ENCODE data around the gene LRRC15.

LRRC15 gene

DNA sequence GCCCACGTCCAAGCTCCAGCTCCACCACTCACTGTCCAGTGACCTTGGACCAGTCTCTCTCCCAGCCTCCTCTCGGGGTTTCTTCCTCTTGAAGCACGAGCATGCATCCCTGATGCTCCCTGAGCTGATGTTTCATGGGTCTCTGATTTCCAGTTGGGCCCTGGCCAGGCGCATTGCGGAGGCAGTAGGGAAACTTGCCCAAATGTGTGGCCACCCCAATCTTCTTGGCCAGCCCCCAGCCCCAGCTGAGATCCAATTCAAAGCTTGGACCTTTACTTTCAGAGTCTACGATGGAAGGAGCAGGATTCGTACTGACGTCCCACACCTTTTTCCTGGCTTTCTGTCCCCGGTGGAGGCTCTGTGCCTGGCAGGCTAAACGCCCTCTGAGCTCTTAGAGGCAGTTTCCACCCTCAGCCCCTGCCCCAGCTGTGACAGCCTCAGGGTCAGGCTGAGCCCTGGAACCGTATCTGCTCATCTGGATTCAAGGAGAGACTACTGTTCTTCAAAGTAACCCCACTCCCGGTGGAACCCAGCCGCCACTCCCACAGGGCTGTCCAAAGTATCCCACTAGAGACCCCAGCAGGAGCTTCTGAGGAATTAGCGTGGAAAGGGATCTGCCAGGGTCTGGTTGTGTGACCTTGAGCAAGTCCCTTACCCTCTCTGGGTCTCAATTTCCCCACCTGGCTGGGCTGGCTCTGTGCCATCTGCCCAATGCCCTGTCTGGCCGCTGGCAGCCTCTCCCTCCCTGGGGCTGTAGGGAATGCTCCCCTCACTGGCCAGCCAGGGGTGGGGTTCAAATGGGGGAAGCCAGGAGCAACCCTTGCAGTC is 55.8 kb downstream of the LRRC15 start:
- peaks cover 6% of the 10 kb centered on the region for H3K4me1 ChIP-seq (ENCODE audit: insufficient read depth, low read length, severe bottlenecking)
- H4K20me1 ChIP-seq (ENCODE audit: insufficient read depth, low read length): no peaks in the 10 kb centered on the region
- H3K9me3 ChIP-seq (ENCODE audit: low read length): peaks cover under 1% of the 10 kb centered on the region; the same call in 1 of the 2 replicates
- no peak overlapping the region for H3K9ac ChIP-seq (ENCODE audit: low read length)
- no peak for TF ChIP-seq EZH2 (IDR thresholded peaks at IDR 0.05; ENCODE audit: borderline replicate concordance, low read length)
- TF ChIP-seq, protein P1, sequence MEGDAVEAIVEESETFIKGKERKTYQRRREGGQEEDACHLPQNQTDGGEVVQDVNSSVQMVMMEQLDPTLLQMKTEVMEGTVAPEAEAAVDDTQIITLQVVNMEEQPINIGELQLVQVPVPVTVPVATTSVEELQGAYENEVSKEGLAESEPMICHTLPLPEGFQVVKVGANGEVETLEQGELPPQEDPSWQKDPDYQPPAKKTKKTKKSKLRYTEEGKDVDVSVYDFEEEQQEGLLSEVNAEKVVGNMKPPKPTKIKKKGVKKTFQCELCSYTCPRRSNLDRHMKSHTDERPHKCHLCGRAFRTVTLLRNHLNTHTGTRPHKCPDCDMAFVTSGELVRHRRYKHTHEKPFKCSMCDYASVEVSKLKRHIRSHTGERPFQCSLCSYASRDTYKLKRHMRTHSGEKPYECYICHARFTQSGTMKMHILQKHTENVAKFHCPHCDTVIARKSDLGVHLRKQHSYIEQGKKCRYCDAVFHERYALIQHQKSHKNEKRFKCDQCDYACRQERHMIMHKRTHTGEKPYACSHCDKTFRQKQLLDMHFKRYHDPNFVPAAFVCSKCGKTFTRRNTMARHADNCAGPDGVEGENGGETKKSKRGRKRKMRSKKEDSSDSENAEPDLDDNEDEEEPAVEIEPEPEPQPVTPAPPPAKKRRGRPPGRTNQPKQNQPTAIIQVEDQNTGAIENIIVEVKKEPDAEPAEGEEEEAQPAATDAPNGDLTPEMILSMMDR (IDR thresholded peaks at IDR 0.05; ENCODE audit: low read length): no peak
- no peak overlapping the region for H3K4me2 ChIP-seq (ENCODE audit: low read length)
- no peak overlapping the region for H3K27ac ChIP-seq (ENCODE audit: low read depth, low read length, poor library complexity, severe bottlenecking)
- H3K79me2 ChIP-seq (ENCODE audit: insufficient read depth, low read length): no peaks in the 10 kb centered on the region
- H3F3A ChIP-seq (ENCODE audit: insufficient read depth, low read length): no peaks in the 10 kb centered on the region
- H3K9me2 ChIP-seq (ENCODE audit: low read depth, low read length): no peaks in the 10 kb centered on the region
- no peak overlapping the region for H3K4me3 ChIP-seq (ENCODE audit: low read depth, low read length, poor library complexity, severe bottlenecking)
- H3K27me3 ChIP-seq (ENCODE audit: insufficient read depth, low read length): peaks cover 8% of the 10 kb centered on the region; the same call in 1 of the 2 replicates
- no peak overlapping the region for H2AFZ ChIP-seq (ENCODE audit: low read length)
- no peaks in the 10 kb centered on the region for H3K36me3 ChIP-seq (ENCODE audit: insufficient read depth, low read length)

DNA sequence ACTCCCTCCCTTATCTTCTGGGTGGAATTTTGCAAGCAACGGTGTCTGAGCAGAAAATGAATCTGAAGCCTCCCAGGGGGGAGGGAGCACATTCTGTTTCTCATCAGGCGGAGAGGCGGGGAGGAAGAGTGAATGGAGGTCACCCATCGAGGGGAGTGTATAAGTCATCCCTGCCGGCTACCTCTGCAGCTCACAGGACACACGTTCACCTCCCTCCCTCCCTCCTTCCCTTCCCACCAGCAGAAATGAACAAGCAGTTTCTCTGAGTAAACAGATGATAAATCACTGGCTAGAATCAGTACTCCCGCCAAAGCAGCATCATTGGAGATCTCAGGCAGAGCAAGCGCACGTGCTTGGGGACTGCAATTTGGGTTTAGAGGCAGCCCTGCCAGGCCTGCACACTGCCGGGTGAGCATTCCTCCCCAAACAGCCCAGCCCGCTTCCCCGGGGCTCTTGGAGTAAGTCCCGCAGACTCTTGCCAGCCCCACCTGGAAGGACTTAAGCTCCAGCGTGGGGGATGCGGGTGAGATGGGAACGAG is 56.7 kb downstream of the LRRC15 start:
- TF ChIP-seq, protein P1 (IDR thresholded peaks at IDR 0.05; ENCODE audit: low read length): no peak
- no peak for TF ChIP-seq EZH2 (IDR thresholded peaks at IDR 0.05; ENCODE audit: borderline replicate concordance, low read length)
- Histone ChIP-seq H3K79me2 (ENCODE audit: insufficient read depth, low read length) (no peaks in the 10 kb centered on the region), H3K9me2 (ENCODE audit: low read depth, low read length) (no peaks in the 10 kb centered on the region), H2AFZ (ENCODE audit: low read length) (no peak overlapping the region), H4K20me1 (ENCODE audit: insufficient read depth, low read length) (no peaks in the 10 kb centered on the region), H3K4me1 (ENCODE audit: insufficient read depth, low read length, severe bottlenecking) (peaks cover 6% of the 10 kb centered on the region), H3F3A (ENCODE audit: insufficient read depth, low read length) (no peaks in the 10 kb centered on the region), H3K36me3 (ENCODE audit: insufficient read depth, low read length) (no peaks in the 10 kb centered on the region), H3K9me3 (ENCODE audit: low read length) (no peaks in the 10 kb centered on the region), H3K27ac (ENCODE audit: low read depth, low read length, poor library complexity, severe bottlenecking) (no peak overlapping the region), H3K9ac (ENCODE audit: low read length) (no peak overlapping the region), H3K4me3 (ENCODE audit: low read depth, low read length, poor library complexity, severe bottlenecking) (no peak overlapping the region), H3K4me2 (ENCODE audit: low read length) (no peak overlapping the region), H3K27me3 (ENCODE audit: insufficient read depth, low read length) (peaks cover 10% of the 10 kb centered on the region; the same call in 1 of the 2 replicates)

DNA sequence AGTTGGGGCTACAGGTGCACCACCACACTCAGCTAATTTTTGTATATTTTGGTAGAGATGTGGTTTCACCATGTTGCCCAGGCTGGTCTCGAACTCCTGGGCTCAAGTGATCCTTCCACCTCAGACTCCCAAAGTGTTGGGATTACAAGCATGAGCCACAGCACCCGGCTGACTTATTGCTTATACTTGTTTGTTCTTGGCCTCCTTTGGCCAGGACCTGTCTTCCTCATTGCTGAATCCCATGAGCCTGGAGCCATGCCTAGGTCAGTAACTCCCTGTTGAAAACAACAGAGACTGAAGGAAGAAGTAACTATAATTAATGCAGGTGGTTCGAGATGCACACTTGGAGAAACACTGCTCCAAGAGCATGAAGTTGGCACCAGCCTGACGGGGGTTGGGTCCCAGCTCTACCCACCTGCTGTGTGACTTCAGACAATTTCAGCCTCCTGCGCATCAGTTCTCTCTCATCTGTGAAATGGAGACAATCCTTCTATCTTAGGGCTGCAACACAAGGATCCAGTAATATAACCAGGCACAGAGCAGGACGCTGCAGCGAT is 57.3 kb downstream of the LRRC15 start:
- Histone ChIP-seq H3F3A (ENCODE audit: insufficient read depth, low read length) (no peaks in the 10 kb centered on the region), H3K79me2 (ENCODE audit: insufficient read depth, low read length) (no peaks in the 10 kb centered on the region), H3K27ac (ENCODE audit: low read depth, low read length, poor library complexity, severe bottlenecking) (no peak overlapping the region), H3K9me2 (ENCODE audit: low read depth, low read length) (no peaks in the 10 kb centered on the region), H3K4me3 (ENCODE audit: low read depth, low read length, poor library complexity, severe bottlenecking) (no peak overlapping the region), H3K36me3 (ENCODE audit: insufficient read depth, low read length) (no peaks in the 10 kb centered on the region), H3K9ac (ENCODE audit: low read length) (no peak overlapping the region), H3K27me3 (ENCODE audit: insufficient read depth, low read length) (peaks cover 16% of the 10 kb centered on the region; the same call in 1 of the 2 replicates), H3K4me1 (ENCODE audit: insufficient read depth, low read length, severe bottlenecking) (peaks cover 10% of the 10 kb centered on the region), H3K9me3 (ENCODE audit: low read length) (no peaks in the 10 kb centered on the region), H4K20me1 (ENCODE audit: insufficient read depth, low read length) (no peaks in the 10 kb centered on the region), H2AFZ (ENCODE audit: low read length) (no peak overlapping the region), H3K4me2 (ENCODE audit: low read length) (no peak overlapping the region)
- TF ChIP-seq, protein P1 (IDR thresholded peaks at IDR 0.05; ENCODE audit: low read length): no peak
- TF ChIP-seq EZH2 (IDR thresholded peaks at IDR 0.05; ENCODE audit: borderline replicate concordance, low read length): no peak

Measured in OCI-LY1 (cell line).